A673 (cell line): ENCODE data around the gene ZDHHC7.
A peak's percentile ranks its signal among the peaks of the same experiment; 100 is the strongest.

Experiments
- CTCF ChIP-seq: fragments of 300-800, 200-600 bp; sonication (generic); conservative IDR thresholded peaks from 2 replicates; pipeline ENCODE4 v1.5.1; 2017; ENCODE audit warnings: low read depth, mild to moderate bottlenecking, antibody characterized with exemption, low read length, moderate library complexity, mixed read lengths
- EZH2 ChIP-seq: fragments of 200-600 bp; sonication (generic); IDR thresholded peaks from 2 replicates; pipeline ENCODE4 v1.6.1; 2017; ENCODE audit warnings: borderline replicate concordance, low read depth, mild to moderate bottlenecking, mixed read lengths, antibody characterized with exemption, low read length; ENCODE audit not compliant: poor library complexity, severe bottlenecking

DNA sequence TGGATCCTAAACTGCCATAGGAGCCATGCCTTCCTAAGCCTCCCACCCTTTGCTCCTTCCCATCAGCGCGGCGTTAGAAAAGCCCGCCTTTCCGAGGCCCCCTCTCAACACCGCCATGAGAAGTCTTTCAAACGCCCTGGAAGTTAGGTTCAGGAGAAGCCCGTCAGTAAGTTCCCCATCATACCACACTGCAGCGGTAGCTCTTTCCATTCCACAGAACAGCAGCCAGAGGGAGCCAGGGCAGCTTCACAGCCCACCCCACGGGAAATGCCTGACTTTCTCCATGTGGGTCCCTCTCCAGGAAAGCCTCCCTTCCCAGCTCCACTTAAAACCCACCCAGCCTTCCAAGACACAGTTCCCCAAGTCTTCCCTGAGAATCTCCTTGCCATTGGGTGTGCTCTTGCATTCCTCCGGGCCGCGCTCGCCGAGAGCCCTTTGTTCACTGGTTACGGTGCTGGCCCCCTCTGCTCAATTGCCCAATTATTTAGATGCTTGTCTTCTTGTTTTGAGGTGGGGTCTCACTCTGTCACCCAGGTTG lies 44.9 kb upstream of the ZDHHC7 start:
- TF ChIP-seq CTCF (peak; percentile 48), EZH2 (no peak)
